GM19455 (cell line): ENCODE data around the gene NEURL3.
A peak's percentile ranks its signal among the peaks of the same experiment; 100 is the strongest.

Experiments
- ATAC-seq: cut with Tn5 transposase; IDR thresholded peaks from one replicate; pipeline ENCODE4 v1.9.1; 2021; ENCODE audit not compliant: unreplicated experiment

Gene NEURL3

GRCh38 chr2:96528006-96528699, 23.0 kb upstream of the NEURL3 start:
- no peak for ATAC-seq

- ATAC-seq, result peak; percentile 41
Measured at GRCh38 chr2:96527286-96528005, 22.3 kb upstream of the NEURL3 start.

- ATAC-seq, result peak; percentile 12
Measured at GRCh38 chr2:96526615-96527285, 21.6 kb upstream of the NEURL3 start.

GRCh38 chr2:96526101-96526591, 21.0 kb upstream of the NEURL3 start:
- ATAC-seq, result no peak

DNA sequence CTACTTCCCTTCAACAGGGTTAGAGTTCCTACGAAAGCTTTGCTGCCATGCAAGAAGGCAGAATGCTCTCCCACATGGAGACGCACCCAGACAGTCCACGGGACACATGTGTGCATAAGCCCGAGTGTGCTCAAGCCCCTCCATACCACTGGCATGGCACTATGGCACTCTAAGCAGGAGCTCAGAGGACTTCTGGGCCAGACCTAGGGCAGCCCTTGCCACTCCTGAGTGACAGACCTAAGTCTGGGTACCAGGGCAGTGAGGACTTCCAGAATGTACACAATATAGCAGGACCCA, 20.0 kb upstream of the NEURL3 start:
- ATAC-seq, result no peak

- ATAC-seq, result no peak
Measured at GRCh38 chr2:96524482-96525210, 19.5 kb upstream of the NEURL3 start.

DNA sequence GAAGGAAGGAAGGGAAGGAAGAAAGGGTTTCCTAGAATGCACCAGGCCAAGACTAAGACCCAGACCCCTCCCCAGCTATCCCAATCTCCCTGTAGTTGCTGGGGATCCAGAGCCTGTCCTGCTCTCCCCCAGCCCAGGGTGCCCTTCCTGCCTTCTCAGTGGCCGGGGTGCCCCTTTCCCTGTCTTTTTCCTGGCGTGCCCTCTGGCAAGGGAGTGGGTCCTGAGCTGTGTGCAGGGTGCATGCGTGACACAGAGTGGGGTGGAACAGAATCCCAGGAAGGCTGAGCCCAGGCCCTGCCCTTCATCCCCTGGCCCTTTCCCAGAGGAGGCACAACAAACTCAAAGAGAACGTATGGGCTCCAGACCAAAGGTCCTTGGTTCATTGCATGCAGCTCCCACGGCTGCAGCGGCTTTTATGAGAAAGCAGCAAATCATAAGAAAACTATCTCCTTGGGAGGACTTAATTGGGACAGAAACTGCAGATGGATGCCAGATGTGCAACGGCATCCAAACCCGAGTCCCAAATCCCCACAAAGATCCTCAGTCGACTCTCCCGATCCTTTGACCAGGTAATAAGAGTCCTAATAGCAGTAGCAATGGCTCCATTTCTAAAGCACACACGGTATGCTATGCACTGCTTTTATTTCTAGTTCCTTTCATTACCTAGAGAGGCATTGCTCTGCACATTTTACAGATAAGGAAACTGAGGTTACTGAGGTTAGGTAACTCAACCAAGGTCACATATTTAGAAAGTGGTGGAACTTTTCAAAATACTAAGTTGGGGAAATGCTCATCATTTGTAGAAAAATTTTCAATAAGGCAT, 18.7 kb upstream of the NEURL3 start:
- ATAC-seq, result no peak

DNA sequence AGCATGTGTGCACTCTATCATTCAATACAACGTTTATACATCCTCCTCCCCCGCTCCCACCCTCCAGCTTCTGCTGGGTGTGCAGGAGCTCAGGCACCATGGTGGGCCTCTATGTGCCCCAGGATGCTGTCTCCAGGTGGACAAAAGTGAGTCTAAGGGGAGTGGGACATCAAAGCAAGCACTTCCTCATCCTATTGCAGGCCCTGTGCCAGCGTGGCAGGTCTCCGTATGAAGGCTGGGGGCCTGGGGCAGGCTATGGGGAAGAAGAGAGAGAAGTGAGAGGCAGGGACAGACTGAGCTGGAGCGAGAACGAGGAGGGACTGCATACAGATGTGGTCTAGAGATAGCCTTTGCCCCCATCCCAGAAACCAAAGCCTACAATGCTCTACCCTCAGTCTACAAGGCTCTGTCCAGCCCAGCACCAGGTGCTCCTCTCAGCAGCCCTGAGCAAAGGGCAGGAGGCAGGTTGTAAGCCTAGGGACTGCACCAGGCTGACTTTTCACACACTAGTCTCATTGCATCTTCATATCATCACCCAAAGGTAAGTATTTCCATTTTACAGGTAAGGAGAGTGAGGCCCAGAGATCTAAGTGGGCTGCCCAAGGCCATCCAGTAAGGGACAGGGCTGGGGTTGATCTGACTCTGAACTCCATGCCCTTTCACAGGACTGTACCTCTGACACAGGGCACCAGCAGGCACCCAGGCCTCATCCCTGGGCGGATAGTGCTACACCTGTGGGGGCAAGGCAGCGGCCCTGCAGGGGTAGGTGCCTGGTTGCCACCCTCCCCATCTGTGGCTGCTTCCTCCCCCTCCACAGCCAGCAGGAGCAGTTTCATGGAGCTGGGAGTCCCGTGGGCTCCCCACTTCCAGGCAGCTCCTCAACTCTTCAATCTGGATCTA, 17.4 kb upstream of the NEURL3 start:
- ATAC-seq, result no peak

- ATAC-seq, result no peak
Measured at GRCh38 chr2:96521219-96521618, 16.1 kb upstream of the NEURL3 start.

GRCh38 chr2:96520697-96521096, 15.5 kb upstream of the NEURL3 start:
- no peak for ATAC-seq

DNA sequence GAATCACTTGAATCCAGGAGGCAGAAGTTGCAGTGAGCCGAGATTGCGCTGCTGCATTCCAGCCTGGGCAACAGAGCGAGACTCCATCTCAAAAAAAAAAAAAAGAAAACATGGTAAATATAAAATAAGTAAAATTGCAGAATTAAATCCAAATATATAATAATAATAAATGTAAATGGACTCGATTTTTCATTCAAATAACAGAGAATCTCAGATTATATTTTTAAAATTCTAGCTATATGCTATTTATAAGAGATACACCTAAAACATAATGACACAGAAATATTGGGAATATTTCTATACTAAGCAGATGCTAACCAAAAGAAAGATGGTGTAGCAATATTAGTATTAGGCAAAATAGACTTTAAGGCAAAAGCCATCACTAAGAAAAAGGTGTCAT, 15.1 kb upstream of the NEURL3 start:
- ATAC-seq, result no peak

GRCh38 chr2:96517079-96517478, 11.9 kb upstream of the NEURL3 start:
- no peak for ATAC-seq

DNA sequence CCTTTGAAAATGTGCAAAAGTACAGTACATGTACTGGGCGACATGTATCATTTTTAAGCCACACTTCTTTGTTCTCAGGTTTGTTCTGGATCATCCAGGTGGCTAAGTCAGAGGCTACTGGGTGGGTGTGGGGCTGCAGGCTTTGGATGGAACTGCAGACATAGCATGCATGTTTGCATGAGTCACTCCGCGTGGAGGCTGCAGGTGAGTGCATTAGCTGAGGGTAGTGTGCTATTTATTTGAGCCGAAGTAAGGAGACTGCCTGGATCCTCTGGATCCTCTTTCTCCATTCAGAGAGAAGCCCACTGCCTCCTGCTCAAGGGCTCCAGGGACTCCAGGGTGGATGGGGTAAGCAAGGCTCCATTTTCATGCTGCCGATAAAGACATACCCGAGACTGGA, 9.4 kb upstream of the NEURL3 start:
- ATAC-seq, result no peak

GRCh38 chr2:96512341-96512740, 7.2 kb upstream of the NEURL3 start:
- ATAC-seq, result no peak

GRCh38 chr2:96511851-96512250, 6.7 kb upstream of the NEURL3 start:
- no peak for ATAC-seq

- ATAC-seq, result no peak
Measured at GRCh38 chr2:96510931-96511595, 5.9 kb upstream of the NEURL3 start.

- ATAC-seq, result no peak
Measured at GRCh38 chr2:96509847-96510230, 4.7 kb upstream of the NEURL3 start.

DNA sequence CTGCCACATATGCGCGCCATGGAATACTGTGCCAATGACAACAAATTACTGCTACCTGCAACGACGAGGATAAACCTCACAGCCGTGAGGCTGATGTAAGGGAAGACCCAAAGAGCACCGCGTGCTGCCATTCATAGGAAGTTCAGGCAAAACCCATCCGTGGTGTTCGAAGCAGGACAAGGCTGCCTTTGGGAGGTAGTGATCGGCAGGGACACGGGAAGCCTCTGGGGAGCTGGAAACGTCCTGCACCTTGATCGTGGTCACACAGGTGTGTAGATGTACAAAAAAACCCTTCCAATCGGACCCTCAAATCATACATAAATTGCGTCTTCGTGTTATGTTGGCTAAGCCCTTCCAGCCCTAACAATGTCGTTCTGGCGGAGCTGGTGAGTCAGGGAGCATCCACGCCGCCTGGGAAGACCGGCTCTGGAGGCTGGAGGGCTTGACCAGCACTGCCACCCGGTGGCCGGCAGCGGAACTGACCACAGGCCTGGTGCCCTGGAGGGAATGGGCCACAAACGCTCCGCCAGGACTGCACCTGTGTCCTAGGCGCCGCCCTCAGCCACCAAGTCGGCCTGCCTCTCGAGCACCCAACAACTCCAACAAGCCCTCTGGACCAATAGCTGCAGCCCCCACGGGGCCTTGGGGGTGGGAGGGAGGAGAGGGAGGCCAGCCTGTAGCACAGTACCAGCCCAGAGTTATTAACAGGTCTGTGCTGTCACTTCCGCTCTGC, 4.1 kb upstream of the NEURL3 start:
- ATAC-seq, result peak; percentile 70
